Activated T-cell treated with anti-CD3 and anti-CD28 coated beads, Interleukin-2, amount 50 U/mL, for 48 hours (primary cell): ENCODE data around the gene ROBO4.

ENCODE experiments used
- DNase-seq, 2 experiments: peaks; one replicate each; pipeline ENCODE4 v3.0.0-alpha.2; 2020

ROBO4 gene

GRCh38 chr11:124897674-124898262 lies at the start of gene ROBO4:
Gene ROBO4 (minus strand): TSS chr11:124897865. CDS start chr11:124897795, 70 bp downstream.
- DNase-seq, result no peak

- DNase-seq, result no peak
Observed at GRCh38 chr11:124946735-124947141, 49.1 kb upstream of the ROBO4 start.

GRCh38 chr11:124945826-124946225 lies 48.2 kb upstream of the ROBO4 start:
- no peak for DNase-seq

GRCh38 chr11:124944565-124944964 lies 46.9 kb upstream of the ROBO4 start:
- DNase-seq, result no peak

- no peak for DNase-seq
Observed at GRCh38 chr11:124943741-124944140, 46.1 kb upstream of the ROBO4 start.

- DNase-seq, result no peak
Observed at GRCh38 chr11:124943254-124943616, 45.6 kb upstream of the ROBO4 start.

GRCh38 chr11:124942466-124943253 lies 45.0 kb upstream of the ROBO4 start:
- DNase-seq, result no peak

- DNase-seq, result no peak
Observed at GRCh38 chr11:124941703-124942102, 44.0 kb upstream of the ROBO4 start.

- DNase-seq, result no peak
Observed at GRCh38 chr11:124938970-124939369, 41.3 kb upstream of the ROBO4 start.

- DNase-seq, result no peak
Observed at GRCh38 chr11:124938206-124938765, 40.6 kb upstream of the ROBO4 start.

GRCh38 chr11:124937336-124937935 lies 39.8 kb upstream of the ROBO4 start:
- DNase-seq, result no peak

- DNase-seq, result no peak
Observed at GRCh38 chr11:124935548-124936514, 38.2 kb upstream of the ROBO4 start, which contains the start of gene HEPACAM. Gene HEPACAM (minus strand): TSS chr11:124936047. CDS start chr11:124936006, 41 bp downstream.

GRCh38 chr11:124934862-124935547 lies 37.3 kb upstream of the ROBO4 start:
- no peak for DNase-seq

GRCh38 chr11:124930799-124931198 lies 33.1 kb upstream of the ROBO4 start:
- no peak for DNase-seq

- no peak for DNase-seq
Observed at GRCh38 chr11:124928942-124929665, 31.4 kb upstream of the ROBO4 start.

- DNase-seq, result no peak
Observed at GRCh38 chr11:124923296-124923695, 25.6 kb upstream of the ROBO4 start.

GRCh38 chr11:124922831-124923230 lies 25.2 kb upstream of the ROBO4 start:
- DNase-seq, result no peak

GRCh38 chr11:124920870-124921609 lies 23.4 kb upstream of the ROBO4 start:
- DNase-seq, result peak; percentile 81 to 85

- no peak for DNase-seq
Observed at GRCh38 chr11:124920356-124920755, 22.7 kb upstream of the ROBO4 start.

GRCh38 chr11:124919898-124920297 lies 22.2 kb upstream of the ROBO4 start:
- DNase-seq, result no peak
